Smooth muscle cell (in vitro differentiated cells): ENCODE results near the gene HSFX3. TPM values are rescaled to one million over a fixed set of nuclear protein-coding genes. Genes with fewer than 3 reads are reported as not detected.
"Not testable (repeated sequence)": the region's sequence is repeated elsewhere in the genome, so short reads cannot be mapped to it uniquely, and the experiment has no call there.

ENCODE experiments used
- DNase-seq: peaks from one replicate; lab custom pipeline; 2025; ENCODE audit not compliant: unreplicated experiment; lab: John Stamatoyannopoulos, UW
- H2AFZ ChIP-seq: fragments of 200-600 bp; sonication (generic); 2 replicates; pipeline ENCODE4 v1.6.0; 2016; ENCODE audit warnings: antibody characterized with exemption, low read depth, mild to moderate bottlenecking
- H3F3A ChIP-seq: fragments of 200-600 bp; sonication (generic); 2 replicates; pipeline ENCODE4 v1.6.0; 2017; ENCODE audit warnings: antibody characterized with exemption, low read depth
- H3K27ac ChIP-seq: fragments of 200-600 bp; sonication (generic); 2 replicates; pipeline ENCODE4 v1.5.1; 2016; ENCODE audit warnings: low read depth, mild to moderate bottlenecking
- H3K27me3 ChIP-seq: fragments of 200-600 bp; sonication (generic); 2 replicates; pipeline ENCODE4 v1.6.1; 2016; ENCODE audit warnings: low read depth, mild to moderate bottlenecking
- H3K36me3 ChIP-seq: fragments of 200-600 bp; sonication (generic); 2 replicates; pipeline ENCODE4 v1.5.1; 2016; ENCODE audit warnings: low read depth
- H3K4me1 ChIP-seq: fragments of 200-600 bp; sonication (generic); 2 replicates; pipeline ENCODE4 v1.5.1; 2016; ENCODE audit warnings: low read depth
- H3K4me2 ChIP-seq: fragments of 200-600 bp; sonication (generic); 2 replicates; pipeline ENCODE4 v1.6.0; 2016; ENCODE audit warnings: mild to moderate bottlenecking
- H3K4me3 ChIP-seq: fragments of 200-600 bp; sonication (generic); 2 replicates; pipeline ENCODE4 v1.5.1; 2016; ENCODE audit warnings: mild to moderate bottlenecking
- H3K79me2 ChIP-seq: fragments of 200-600 bp; sonication (generic); 2 replicates; pipeline ENCODE4 v1.6.0; 2016; ENCODE audit warnings: low read depth, mild to moderate bottlenecking
- H3K9ac ChIP-seq: fragments of 200-600 bp; sonication (generic); 2 replicates; pipeline ENCODE4 v1.6.0; 2016; ENCODE audit warnings: low read depth
- H3K9me3 ChIP-seq: fragments of 200-600 bp; sonication (generic); replicated peaks from 2 replicates; pipeline ENCODE4 v1.5.1; 2016; ENCODE audit warnings: low read depth
- H4K20me1 ChIP-seq: fragments of 200-600 bp; sonication (generic); 2 replicates; pipeline ENCODE4 v1.6.0; 2016; ENCODE audit warnings: low read depth
- WGBS: methylation state at CpG from one replicate; pipeline ENCODE4 v1.1.7; 2016; ENCODE audit warnings: low lambda C conversion rate; 5-methylcytosine and 5-hydroxymethylcytosine counted together
- polyA plus RNA-seq: library from polyadenylated mRNA; unstranded; fragments of >200 nt; fragmentation: Nextera tagmentation; extraction: Ambion mirVana; gene quantifications from 2 replicates; pipeline ENCODE4 v1.2.1, GENCODE V29; 2016
- total RNA-seq: library from RNA; depleted of rRNA; stranded (reverse); fragments of >200 nt; gene quantifications from 2 replicates; pipeline ENCODE4 v1.2.3, GENCODE V29; 2014
- TF ChIP-seq, protein P1 (sequence below): fragments of 200-600 bp; sonication (generic); IDR thresholded peaks from 2 replicates; pipeline ENCODE4 v1.5.1; 2017; ENCODE audit warnings: borderline replicate concordance, mild to moderate bottlenecking, antibody characterized with exemption; ENCODE audit not compliant: insufficient read depth, poor library complexity, severe bottlenecking

The HSFX3 gene
- total and polyA plus RNA-seq, 2 experiments from 2014 or later = not detected

DNA sequence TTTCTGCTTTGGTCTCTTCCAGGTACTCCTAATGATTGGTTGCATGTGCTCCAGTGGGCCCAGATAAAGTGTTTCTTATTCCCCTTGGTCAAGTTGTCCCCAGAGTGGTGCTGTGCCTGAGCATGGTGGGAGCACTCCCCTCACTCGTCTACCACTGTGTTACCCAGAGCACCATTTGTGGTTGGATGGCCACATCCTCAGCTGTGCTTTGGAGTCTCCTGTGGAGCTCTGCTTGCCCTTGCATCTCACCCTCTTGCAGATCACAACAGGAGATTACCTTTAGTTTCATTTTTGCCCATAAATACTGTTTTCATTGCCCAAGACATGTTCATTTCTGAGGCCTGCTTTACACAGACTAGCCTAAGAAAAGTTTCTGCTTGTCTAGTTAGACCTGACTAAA is 730 bp upstream of the HSFX3 start:
- WGBS = 91% methylated on average over 1 of the region's 1 CpG
- H3K4me1 ChIP-seq, H3K4me2 ChIP-seq, H3K4me3 ChIP-seq, H3K27me3 ChIP-seq, H3K36me3 ChIP-seq, H3K79me2 ChIP-seq, H4K20me1 ChIP-seq, H2AFZ ChIP-seq, DNase-seq, H3K9me3 ChIP-seq, H3K9ac ChIP-seq, H3F3A ChIP-seq, H3K27ac ChIP-seq: not testable (repeated sequence)

DNA sequence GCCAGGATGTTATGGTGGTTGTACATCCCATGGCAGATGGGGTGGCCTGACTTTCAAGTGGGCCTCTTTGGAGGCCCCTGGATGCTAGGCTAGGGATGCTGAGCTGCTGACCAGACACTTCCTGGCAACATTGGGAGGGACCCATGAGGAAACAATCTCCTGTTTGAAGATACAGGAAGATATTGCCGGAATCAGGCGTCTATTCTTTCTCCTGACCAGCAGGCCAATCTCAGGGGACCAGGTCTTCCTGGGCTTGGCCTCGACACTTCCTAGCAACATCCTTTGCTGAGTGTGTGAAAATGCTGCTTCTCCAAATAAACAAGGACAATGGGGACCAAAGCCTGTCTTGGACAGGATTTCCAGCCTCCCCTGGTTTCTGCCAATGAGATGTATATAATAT is 1.9 kb downstream of the HSFX3 start:
- H3K9ac ChIP-seq = not testable (repeated sequence)
- WGBS = 86% methylated on average over 1 of the region's 3 CpGs

DNA sequence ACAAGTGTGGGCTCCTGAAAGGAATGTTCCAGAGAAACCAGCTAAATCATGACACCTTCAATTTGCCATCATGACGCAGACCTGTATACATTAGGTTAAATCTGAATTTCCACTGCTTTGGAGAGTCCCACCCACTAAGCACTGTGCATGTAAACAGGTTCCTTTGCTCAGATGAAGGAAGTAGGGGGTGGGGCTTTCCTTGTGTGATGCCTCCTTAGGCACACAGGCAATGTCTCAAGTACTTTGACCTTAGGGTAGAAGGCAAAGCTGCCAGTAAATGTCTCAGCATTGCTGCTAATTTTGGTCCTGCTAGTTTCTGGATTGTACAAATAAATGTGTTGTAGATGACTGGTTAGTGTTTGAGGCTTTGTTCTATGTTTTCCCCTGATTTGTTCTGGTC is 2.8 kb downstream of the HSFX3 start:
- not testable (repeated sequence) for H3F3A ChIP-seq, DNase-seq, H3K4me3 ChIP-seq, H3K27me3 ChIP-seq, H3K4me2 ChIP-seq, H3K27ac ChIP-seq, H3K79me2 ChIP-seq, H3K4me1 ChIP-seq, H2AFZ ChIP-seq, H3K36me3 ChIP-seq, H3K9ac ChIP-seq, H4K20me1 ChIP-seq, H3K9me3 ChIP-seq
- 88% methylated on average over 1 of the region's 1 CpG for WGBS

More for the DNA sequence above, 1.9 kb downstream of the HSFX3 start:
- H3F3A ChIP-seq, H3K27ac ChIP-seq, H3K79me2 ChIP-seq, H3K4me3 ChIP-seq, H3K36me3 ChIP-seq, H3K9me3 ChIP-seq, H2AFZ ChIP-seq, DNase-seq, H4K20me1 ChIP-seq, H3K4me2 ChIP-seq, H3K27me3 ChIP-seq, H3K4me1 ChIP-seq: not testable (repeated sequence)

DNA sequence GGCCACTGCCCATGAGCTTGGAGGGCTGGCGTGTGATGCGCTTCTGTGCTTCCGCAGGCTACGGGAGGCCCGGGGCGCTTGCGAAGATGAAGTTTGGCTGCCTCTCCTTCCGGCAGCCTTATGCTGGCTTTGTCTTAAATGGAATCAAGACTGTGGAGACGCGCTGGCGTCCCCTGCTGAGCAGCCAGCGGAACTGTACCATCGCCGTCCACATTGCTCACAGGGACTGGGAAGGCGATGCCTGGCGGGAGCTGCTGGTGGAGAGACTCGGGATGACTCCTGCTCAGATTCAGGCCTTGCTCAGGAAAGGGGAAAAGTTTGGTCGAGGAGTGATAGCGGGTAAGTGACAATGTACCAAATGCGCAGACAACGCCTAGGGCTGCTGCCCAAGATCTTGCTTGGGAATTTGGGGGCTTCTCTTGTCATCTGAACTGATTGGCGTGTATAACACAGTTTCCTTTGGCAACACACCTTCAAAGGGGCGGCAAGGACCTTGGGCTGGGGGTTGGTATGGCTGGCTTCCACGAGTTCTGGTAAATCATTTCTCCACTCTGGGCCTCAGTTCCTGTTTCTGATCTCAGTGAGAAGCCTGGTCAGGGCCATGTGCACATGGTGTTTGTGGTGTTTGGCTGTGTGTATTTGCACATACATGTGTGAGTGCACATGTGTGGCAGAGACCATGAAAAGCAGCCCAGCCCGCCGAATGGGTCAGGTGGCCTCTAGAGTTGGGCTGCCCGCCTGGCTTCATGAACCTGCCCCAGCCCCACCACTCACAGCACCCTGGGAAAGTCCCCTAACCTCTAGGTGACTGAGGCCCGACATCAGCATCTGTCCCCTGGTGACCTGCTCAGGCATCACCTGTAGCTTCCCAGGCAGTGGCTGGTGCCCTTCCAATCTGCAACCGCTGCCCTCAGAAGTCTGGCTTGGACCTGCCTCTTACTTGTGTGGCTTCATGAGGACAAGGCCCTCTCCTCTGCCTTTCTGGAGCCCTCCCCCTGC is 3.9 kb downstream of the HSFX3 start:
- H3K4me2 ChIP-seq, H3K9ac ChIP-seq, H3K4me3 ChIP-seq, H3K27ac ChIP-seq, H3K36me3 ChIP-seq, H3K4me1 ChIP-seq, H2AFZ ChIP-seq, DNase-seq, H3K27me3 ChIP-seq, H3K79me2 ChIP-seq, H3F3A ChIP-seq, H4K20me1 ChIP-seq, H3K9me3 ChIP-seq: not testable (repeated sequence)
- TF ChIP-seq, protein P1, sequence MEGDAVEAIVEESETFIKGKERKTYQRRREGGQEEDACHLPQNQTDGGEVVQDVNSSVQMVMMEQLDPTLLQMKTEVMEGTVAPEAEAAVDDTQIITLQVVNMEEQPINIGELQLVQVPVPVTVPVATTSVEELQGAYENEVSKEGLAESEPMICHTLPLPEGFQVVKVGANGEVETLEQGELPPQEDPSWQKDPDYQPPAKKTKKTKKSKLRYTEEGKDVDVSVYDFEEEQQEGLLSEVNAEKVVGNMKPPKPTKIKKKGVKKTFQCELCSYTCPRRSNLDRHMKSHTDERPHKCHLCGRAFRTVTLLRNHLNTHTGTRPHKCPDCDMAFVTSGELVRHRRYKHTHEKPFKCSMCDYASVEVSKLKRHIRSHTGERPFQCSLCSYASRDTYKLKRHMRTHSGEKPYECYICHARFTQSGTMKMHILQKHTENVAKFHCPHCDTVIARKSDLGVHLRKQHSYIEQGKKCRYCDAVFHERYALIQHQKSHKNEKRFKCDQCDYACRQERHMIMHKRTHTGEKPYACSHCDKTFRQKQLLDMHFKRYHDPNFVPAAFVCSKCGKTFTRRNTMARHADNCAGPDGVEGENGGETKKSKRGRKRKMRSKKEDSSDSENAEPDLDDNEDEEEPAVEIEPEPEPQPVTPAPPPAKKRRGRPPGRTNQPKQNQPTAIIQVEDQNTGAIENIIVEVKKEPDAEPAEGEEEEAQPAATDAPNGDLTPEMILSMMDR = peak; percentile 14
- 82% methylated on average over 19 of the region's 29 CpGs for WGBS

DNA sequence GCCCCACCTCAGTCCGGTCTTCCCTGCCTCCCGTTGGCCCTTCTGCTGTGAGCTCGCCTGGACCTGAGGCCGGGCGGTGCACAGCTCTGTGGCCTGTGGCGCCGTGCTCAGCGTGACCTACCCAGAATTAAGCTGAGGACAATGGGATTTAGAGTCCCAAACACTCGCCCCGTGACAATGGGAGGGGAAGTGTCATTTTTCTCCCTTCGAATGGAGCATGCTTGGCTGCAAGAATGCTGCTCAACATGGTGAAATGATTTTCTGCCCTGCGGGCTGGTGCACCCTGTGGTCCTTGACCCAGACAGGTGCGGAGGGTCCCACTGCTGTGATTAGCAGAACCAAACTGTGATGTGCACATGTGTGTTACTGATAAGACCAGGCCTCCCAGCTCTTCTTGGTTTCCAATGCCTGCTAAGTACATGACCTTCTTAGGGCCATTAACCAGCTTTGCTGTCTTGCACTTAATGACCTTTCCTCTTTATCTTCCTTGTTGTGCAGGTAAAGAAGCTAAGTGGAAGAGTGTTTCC is 8.1 kb downstream of the HSFX3 start:
- TF ChIP-seq, protein P1 = no peak
- no peaks in the 10 kb centered on the region for H3K9me3 ChIP-seq
- H3K4me2 ChIP-seq = peak overlapping the region; percentile 82
- H2AFZ ChIP-seq = no peak overlapping the region
- H3K9ac ChIP-seq = peak overlapping the region; percentile 71
- H4K20me1 ChIP-seq = no peaks in the 10 kb centered on the region
- no peaks in the 10 kb centered on the region for H3K4me1 ChIP-seq
- no peaks in the 10 kb centered on the region for H3K27me3 ChIP-seq
- H3K79me2 ChIP-seq = no peaks in the 10 kb centered on the region
- H3K36me3 ChIP-seq = no peaks in the 10 kb centered on the region
- peak overlapping the region; percentile 93 for H3K27ac ChIP-seq
- WGBS = 41% methylated on average over 13 of the region's 13 CpGs
- DNase-seq = no peak
- peak overlapping the region; percentile 50 for H3K4me3 ChIP-seq
- no peaks in the 10 kb centered on the region for H3F3A ChIP-seq
